ENCODE results near the gene POLR3F.
A peak's percentile ranks its signal among the peaks of the same experiment; 100 is the strongest.
"Not testable (repeated sequence)": the region's sequence is repeated elsewhere in the genome, so short reads cannot be mapped to it uniquely, and the experiment has no call there.

The POLR3F gene

DNA sequence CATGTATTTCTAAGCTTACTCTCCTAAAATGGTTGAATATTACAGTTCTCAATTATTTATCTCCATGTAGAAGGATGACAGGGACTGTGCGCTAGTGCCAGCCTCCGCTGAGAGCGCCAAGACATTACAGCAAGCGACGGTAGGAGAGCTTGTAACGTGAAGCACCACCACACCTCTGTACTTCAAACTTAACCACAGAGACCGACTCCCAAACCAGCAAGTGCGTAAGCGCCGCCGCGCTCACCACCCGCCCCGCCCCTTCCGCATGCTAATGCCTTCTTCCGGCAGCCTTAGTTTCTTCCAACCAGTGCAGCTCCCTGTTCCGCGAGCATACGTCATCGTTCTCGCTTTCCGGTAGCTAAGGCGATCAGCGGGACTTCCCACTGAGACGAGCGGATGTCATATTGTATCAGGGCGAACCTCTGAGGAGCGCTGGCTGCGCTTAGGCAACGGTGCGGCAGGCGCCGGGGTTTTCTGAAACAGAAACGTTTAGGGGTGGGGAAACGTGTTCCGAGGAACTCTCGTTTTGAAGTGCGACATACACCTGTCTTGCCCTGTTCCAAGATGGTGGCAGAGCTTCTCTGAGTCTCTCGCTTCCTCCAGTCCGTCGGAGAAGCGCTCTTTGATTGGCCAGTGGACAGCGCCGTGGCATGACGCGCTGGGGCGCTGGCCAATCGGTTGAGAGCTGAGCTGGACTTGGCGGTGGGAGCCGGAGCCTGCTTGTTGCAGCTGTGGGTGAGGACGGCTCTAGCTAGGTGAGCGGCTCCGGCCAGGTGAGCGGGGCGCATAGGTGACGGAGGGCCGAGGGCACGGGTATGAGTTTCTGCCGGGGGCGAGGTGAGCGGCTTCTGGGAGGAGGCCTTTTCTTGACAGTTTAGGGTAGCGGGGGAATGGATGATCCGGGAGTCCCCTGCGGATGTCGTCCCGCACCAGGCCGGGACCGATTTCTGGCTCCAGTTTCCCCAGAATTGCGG, 40.3 kb downstream of the POLR3F start, which contains the start of gene SEC23B:
TSS of gene SEC23B (plus strand) at position 723 of the 974 bp plus-strand sequence. CDS start 2,896 bp downstream, outside the sequence.
- Histone ChIP-seq H3K27me3 (ENCODE audit: control insufficient read depth in 1 of 2, insufficient read depth in 2 of 2, low read length in 2 of 2) (no peaks in the 10 kb centered on the region), H3K4me3 (ENCODE audit: low read depth in 1 of 2, low read length in 2 of 2) (peak within 1 kb of the TSS; percentile 81 to 94), H3K4me1 (ENCODE audit: insufficient read depth, low read length) (peaks cover 17% of the 10 kb centered on the region), H3K36me3 (ENCODE audit: insufficient read depth, low read length) (peaks cover 5% of the 10 kb centered on the region), H3K27ac (ENCODE audit: low read depth, low read length) (peak within 1 kb of the TSS; percentile 80), H3K9me3 (ENCODE audit: low read length) (no peaks in the 10 kb centered on the region), H3K9ac (ENCODE audit: low read length) (peak within 1 kb of the TSS; percentile 73)

DNA sequence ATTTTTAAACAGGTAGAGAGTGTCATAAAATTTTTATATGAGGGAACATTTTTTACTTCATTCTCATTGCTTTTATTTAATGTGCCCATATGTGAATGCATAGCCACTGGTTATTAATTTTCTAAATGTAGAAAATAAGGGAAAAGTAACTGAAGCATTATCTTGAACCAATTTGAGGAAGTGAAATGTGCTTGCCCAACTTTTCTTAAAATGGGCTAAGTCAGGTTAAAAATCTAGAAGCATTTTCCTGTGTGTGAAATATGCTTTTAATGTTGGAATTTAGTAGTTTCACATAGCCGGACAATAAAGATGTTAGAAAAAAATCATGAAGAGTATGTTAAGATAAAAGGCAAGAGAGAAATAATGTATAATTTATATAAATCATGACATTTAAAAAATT, 44.4 kb downstream of the POLR3F start:
- H3K36me3 ChIP-seq (ENCODE audit: insufficient read depth, low read length), result peaks cover 21% of the 10 kb centered on the region
- H3K27ac ChIP-seq (ENCODE audit: low read depth, low read length), result no peak overlapping the region

DNA sequence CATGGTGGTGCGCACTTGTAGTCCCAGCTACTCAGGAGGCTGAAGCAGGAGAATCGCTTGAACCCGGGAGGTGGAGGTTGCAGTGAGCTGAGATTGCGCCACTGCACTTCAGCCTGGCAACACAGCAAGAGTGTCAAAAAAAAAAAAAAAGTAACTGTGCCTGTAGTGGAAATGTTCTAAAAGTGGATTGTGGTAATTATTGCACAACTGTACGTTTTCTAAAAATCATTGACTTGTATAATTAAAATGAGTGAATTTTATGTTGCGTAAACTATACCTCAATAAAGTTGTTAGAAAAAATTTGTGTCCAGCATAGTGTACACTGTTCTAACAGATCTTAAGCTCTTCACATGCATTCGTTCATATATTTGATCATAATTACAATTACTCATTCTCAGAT, 46.0 kb downstream of the POLR3F start:
- peaks cover 10% of the 10 kb centered on the region for H3K4me1 ChIP-seq (ENCODE audit: insufficient read depth, low read length)
- no peak overlapping the region for H3K4me3 ChIP-seq (ENCODE audit: low read depth in 1 of 2, low read length in 2 of 2)
- no peaks in the 10 kb centered on the region for H3K9me3 ChIP-seq (ENCODE audit: low read length)
- H3K9ac ChIP-seq (ENCODE audit: low read length), result no peak overlapping the region
- H3K27me3 ChIP-seq (ENCODE audit: control insufficient read depth in 1 of 2, insufficient read depth in 2 of 2, low read length in 2 of 2), result no peaks in the 10 kb centered on the region
- H3K36me3 ChIP-seq (ENCODE audit: insufficient read depth, low read length), result peaks cover 21% of the 10 kb centered on the region
- no peak overlapping the region for H3K27ac ChIP-seq (ENCODE audit: low read depth, low read length)

More for the DNA sequence above, 44.4 kb downstream of the POLR3F start:
- no peaks in the 10 kb centered on the region for H3K27me3 ChIP-seq (ENCODE audit: control insufficient read depth in 1 of 2, insufficient read depth in 2 of 2, low read length in 2 of 2)
- peaks cover 17% of the 10 kb centered on the region for H3K4me1 ChIP-seq (ENCODE audit: insufficient read depth, low read length)
- no peak overlapping the region for H3K9ac ChIP-seq (ENCODE audit: low read length)
- no peaks in the 10 kb centered on the region for H3K9me3 ChIP-seq (ENCODE audit: low read length)
- no peak overlapping the region for H3K4me3 ChIP-seq (ENCODE audit: low read depth in 1 of 2, low read length in 2 of 2)

DNA sequence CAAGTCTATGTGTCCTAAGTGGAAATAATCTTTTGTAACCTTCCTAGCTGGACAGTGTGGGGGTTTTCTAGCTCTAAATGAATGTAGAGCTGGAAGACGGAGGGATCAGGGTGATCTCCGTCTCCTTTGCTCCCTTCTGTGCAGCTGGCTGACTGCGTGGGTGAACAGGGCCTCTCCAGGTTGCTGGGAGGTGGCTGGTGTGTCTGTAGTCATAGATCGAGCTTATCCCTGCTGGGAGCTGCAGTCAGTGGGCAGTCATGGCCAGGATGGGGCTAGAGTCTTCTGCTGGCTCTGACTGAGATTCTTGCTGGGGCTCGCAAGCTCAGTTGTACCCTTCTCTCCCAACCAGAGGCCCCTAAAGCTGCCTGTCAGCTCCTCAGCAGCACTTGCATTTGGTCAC, 46.9 kb downstream of the POLR3F start:
- Histone ChIP-seq H3K4me3 (ENCODE audit: low read depth in 1 of 2, low read length in 2 of 2) (no peak overlapping the region), H3K36me3 (ENCODE audit: insufficient read depth, low read length) (peaks cover 21% of the 10 kb centered on the region), H3K9ac (ENCODE audit: low read length) (no peak overlapping the region), H3K27ac (ENCODE audit: low read depth, low read length) (no peak overlapping the region), H3K9me3 (ENCODE audit: low read length) (no peaks in the 10 kb centered on the region), H3K27me3 (ENCODE audit: control insufficient read depth in 1 of 2, insufficient read depth in 2 of 2, low read length in 2 of 2) (no peaks in the 10 kb centered on the region), H3K4me1 (ENCODE audit: insufficient read depth, low read length) (peaks cover 2% of the 10 kb centered on the region)

DNA sequence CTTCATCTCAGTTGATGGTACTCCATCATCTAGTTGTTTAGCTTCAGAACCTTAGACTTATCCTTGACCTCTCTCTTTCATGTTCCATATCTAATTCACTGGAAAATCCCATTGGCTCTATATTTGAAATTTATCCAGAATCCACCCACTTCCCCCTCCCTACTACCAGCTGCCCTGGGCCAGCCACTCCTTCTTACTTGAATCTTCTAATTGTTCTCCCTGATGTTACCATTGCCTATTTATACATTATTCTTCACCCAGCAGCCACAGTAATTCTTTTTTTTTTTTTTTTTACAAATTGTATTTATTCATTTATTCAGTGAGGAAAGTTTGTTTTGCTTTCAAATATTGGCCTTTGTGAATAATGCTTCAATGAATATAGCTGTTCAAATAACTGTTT, 48.8 kb downstream of the POLR3F start:
- peaks cover 16% of the 10 kb centered on the region for H3K36me3 ChIP-seq (ENCODE audit: insufficient read depth, low read length)
- H3K27me3 ChIP-seq (ENCODE audit: control insufficient read depth in 1 of 2, insufficient read depth in 2 of 2, low read length in 2 of 2), result no peaks in the 10 kb centered on the region

DNA sequence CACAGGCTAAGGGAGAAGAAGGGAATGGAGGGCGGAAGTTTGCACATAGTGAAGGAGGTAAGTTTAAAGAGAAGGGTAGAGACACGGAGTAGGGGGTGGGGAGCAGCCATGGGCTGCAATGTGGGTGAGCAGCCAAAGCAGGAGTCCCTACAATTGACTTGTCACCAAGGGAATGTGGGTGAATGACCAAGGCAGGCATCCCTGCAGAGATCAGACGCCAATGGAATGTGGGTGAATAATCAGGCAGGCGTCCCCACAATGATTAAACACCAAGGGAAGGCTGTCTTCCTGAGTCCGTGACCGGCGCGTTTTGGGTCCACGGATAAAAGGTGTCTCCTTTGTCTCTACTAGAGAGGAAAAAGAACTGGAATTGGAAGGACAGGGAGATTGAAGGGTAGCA, 54.9 kb downstream of the POLR3F start:
- not testable (repeated sequence) for H3K27me3 ChIP-seq (ENCODE audit: control insufficient read depth in 1 of 2, insufficient read depth in 2 of 2, low read length in 2 of 2)

More for the DNA sequence above, 48.8 kb downstream of the POLR3F start:
- H3K4me3 ChIP-seq (ENCODE audit: low read depth in 1 of 2, low read length in 2 of 2), result no peak overlapping the region
- no peaks in the 10 kb centered on the region for H3K9me3 ChIP-seq (ENCODE audit: low read length)
- no peak overlapping the region for H3K9ac ChIP-seq (ENCODE audit: low read length)
- H3K27ac ChIP-seq (ENCODE audit: low read depth, low read length), result no peak overlapping the region
- no peaks in the 10 kb centered on the region for H3K4me1 ChIP-seq (ENCODE audit: insufficient read depth, low read length)

DNA sequence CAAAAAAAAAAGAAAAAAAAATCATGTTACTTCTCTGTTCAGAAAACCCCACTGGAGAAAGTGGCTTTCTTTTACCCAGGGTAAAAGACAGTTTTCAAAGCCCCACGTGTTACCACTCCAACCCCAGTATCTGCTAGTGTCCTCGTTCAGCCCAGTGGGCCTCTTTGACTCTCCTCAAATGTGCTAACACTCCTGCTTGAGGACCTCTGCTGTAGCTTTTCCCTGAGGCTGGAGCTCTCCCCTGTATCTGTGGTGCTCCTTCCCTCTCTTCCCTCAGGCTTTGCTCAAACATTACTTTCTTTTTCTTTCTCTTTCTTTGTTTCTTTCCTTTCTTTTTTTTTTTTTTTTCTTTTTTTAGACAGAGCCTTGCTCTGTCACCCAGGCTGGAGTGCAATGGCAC, 55.9 kb downstream of the POLR3F start:
- no peak overlapping the region for H3K9ac ChIP-seq (ENCODE audit: low read length)
- no peak overlapping the region for H3K4me3 ChIP-seq (ENCODE audit: low read depth in 1 of 2, low read length in 2 of 2)
- no peaks in the 10 kb centered on the region for H3K4me1 ChIP-seq (ENCODE audit: insufficient read depth, low read length)
- H3K36me3 ChIP-seq (ENCODE audit: insufficient read depth, low read length), result peaks cover 35% of the 10 kb centered on the region
- no peak overlapping the region for H3K27ac ChIP-seq (ENCODE audit: low read depth, low read length)
- no peaks in the 10 kb centered on the region for H3K9me3 ChIP-seq (ENCODE audit: low read length)
- no peaks in the 10 kb centered on the region for H3K27me3 ChIP-seq (ENCODE audit: control insufficient read depth in 1 of 2, insufficient read depth in 2 of 2, low read length in 2 of 2)

More for the DNA sequence above, 54.9 kb downstream of the POLR3F start:
- H3K27ac ChIP-seq (ENCODE audit: low read depth, low read length); H3K4me3 ChIP-seq (ENCODE audit: low read depth in 1 of 2, low read length in 2 of 2); H3K9me3 ChIP-seq (ENCODE audit: low read length); H3K4me1 ChIP-seq (ENCODE audit: insufficient read depth, low read length); H3K9ac ChIP-seq (ENCODE audit: low read length): not testable (repeated sequence)
- H3K36me3 ChIP-seq (ENCODE audit: insufficient read depth, low read length), result peaks cover 26% of the 10 kb centered on the region

DNA sequence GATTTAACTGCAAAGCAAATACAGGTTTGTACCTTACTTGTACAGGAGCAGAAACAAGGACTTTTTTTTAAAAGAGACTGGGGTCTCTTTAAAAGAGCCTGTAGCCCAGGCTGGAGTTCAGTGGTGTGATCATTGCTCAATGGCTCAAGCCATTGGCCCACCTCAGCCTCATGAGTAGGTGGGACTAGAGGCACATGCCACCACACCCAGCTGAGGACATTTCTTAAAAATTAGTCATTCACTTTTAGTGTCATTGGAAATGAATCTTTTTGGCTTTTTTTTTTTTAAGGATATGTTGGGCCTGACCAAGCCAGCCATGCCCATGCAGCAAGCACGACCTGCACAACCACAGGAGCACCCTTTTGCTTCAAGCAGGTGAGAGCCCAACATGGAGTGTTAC, 57.5 kb downstream of the POLR3F start:
- H3K27me3 ChIP-seq (ENCODE audit: control insufficient read depth in 1 of 2, insufficient read depth in 2 of 2, low read length in 2 of 2), result no peaks in the 10 kb centered on the region
- H3K4me3 ChIP-seq (ENCODE audit: low read depth in 1 of 2, low read length in 2 of 2), result no peak overlapping the region
- H3K36me3 ChIP-seq (ENCODE audit: insufficient read depth, low read length), result peaks cover 45% of the 10 kb centered on the region
- no peak overlapping the region for H3K27ac ChIP-seq (ENCODE audit: low read depth, low read length)
- H3K9ac ChIP-seq (ENCODE audit: low read length), result no peak overlapping the region
- no peaks in the 10 kb centered on the region for H3K9me3 ChIP-seq (ENCODE audit: low read length)
- no peaks in the 10 kb centered on the region for H3K4me1 ChIP-seq (ENCODE audit: insufficient read depth, low read length)

DNA sequence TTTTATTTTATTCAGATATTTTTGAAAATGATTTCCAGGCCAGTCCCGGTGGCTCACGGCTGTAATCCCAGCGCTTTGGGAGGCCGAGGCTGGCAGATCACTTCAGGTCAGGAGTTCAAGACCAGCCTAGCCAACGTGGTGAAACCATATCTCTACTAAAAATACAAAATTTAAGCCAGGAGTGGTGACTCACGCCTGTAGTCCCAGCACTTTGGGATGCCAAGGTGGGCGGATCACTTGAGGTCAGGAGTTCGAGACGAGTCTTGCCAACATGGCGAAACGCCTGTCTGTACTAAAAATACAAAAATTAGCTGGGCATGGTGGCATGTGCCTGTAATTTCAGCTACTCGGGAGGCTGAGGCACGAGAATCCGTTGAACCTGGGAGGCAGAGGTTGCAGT, 59.6 kb downstream of the POLR3F start:
- not testable (repeated sequence) for H3K4me3 ChIP-seq (ENCODE audit: low read depth in 1 of 2, low read length in 2 of 2); H3K9ac ChIP-seq (ENCODE audit: low read length); H3K4me1 ChIP-seq (ENCODE audit: insufficient read depth, low read length); H3K27ac ChIP-seq (ENCODE audit: low read depth, low read length); H3K9me3 ChIP-seq (ENCODE audit: low read length); H3K27me3 ChIP-seq (ENCODE audit: control insufficient read depth in 1 of 2, insufficient read depth in 2 of 2, low read length in 2 of 2)
- peaks cover 59% of the 10 kb centered on the region for H3K36me3 ChIP-seq (ENCODE audit: insufficient read depth, low read length)

DNA sequence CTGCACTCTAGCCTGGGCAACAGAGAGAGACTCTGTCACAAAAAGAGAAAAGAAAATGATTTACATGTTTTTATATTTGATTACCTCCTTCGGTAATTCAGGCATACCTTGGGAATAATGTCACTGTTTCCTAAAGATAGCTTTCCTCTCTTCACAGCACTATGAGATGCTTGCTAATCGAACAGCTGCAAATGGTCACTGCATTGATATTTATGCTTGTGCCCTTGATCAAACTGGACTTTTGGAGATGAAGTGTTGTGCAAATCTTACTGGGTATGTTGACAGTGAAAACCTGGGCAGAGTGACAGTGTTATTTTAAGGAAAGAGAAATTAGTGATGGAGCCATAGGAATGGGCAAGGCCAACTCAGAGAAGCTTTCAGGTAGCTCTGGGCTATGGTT, 60.1 kb downstream of the POLR3F start:
- Histone ChIP-seq H3K4me1 (ENCODE audit: insufficient read depth, low read length) (no peaks in the 10 kb centered on the region), H3K27ac (ENCODE audit: low read depth, low read length) (no peak overlapping the region), H3K9me3 (ENCODE audit: low read length) (no peaks in the 10 kb centered on the region), H3K27me3 (ENCODE audit: control insufficient read depth in 1 of 2, insufficient read depth in 2 of 2, low read length in 2 of 2) (no peaks in the 10 kb centered on the region), H3K36me3 (ENCODE audit: insufficient read depth, low read length) (peaks cover 65% of the 10 kb centered on the region), H3K4me3 (ENCODE audit: low read depth in 1 of 2, low read length in 2 of 2) (no peak overlapping the region), H3K9ac (ENCODE audit: low read length) (no peak overlapping the region)

DNA sequence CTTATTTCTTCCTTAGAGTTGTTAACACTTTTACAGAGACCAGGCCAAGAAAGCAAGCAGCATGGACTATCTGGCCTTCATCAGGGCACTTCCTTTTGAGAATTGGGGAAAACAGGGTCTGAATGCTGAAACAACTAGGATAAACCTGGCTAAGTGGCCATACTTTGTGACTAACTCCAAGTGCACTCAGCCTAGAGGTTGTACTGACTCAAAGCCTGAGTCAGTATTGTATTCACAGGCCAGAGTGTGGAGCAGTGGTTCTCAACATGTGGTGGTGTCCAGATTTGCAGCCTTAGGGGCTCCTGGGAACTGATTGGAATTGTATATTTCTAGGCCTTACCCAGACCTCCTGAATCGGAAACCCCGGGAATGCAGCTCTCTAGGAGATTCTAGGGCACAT, 60.6 kb downstream of the POLR3F start:
- H3K36me3 ChIP-seq (ENCODE audit: insufficient read depth, low read length), result peaks cover 70% of the 10 kb centered on the region

DNA sequence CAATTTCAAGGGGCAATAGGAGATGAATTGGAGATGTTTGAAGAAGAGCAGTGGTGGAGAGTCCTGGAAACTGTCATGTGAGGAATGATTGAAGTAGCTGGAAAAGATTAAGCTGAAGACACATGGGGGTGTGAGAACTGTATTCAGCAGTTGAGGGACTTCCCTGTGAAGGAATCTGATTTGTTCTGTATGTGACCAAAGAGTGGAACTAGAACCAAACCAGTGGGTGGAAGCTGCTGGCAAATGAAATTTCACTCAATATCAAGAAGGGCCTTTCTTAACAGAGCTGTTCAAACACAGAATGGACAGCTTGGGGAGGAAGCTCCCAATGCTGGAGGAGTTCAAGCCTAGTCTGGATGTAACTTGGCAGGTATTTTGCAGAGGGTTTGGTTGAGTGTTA, 61.9 kb downstream of the POLR3F start:
- Histone ChIP-seq H3K4me3 (ENCODE audit: low read depth in 1 of 2, low read length in 2 of 2) (no peak overlapping the region), H3K27ac (ENCODE audit: low read depth, low read length) (no peak overlapping the region), H3K27me3 (ENCODE audit: control insufficient read depth in 1 of 2, insufficient read depth in 2 of 2, low read length in 2 of 2) (no peaks in the 10 kb centered on the region), H3K9me3 (ENCODE audit: low read length) (no peaks in the 10 kb centered on the region), H3K36me3 (ENCODE audit: insufficient read depth, low read length) (peaks cover 76% of the 10 kb centered on the region), H3K4me1 (ENCODE audit: insufficient read depth, low read length) (no peaks in the 10 kb centered on the region), H3K9ac (ENCODE audit: low read length) (no peak overlapping the region)

More for the DNA sequence above, 60.6 kb downstream of the POLR3F start:
- Histone ChIP-seq H3K4me3 (ENCODE audit: low read depth in 1 of 2, low read length in 2 of 2) (no peak overlapping the region), H3K9me3 (ENCODE audit: low read length) (no peaks in the 10 kb centered on the region), H3K9ac (ENCODE audit: low read length) (no peak overlapping the region), H3K27ac (ENCODE audit: low read depth, low read length) (no peak overlapping the region), H3K27me3 (ENCODE audit: control insufficient read depth in 1 of 2, insufficient read depth in 2 of 2, low read length in 2 of 2) (no peaks in the 10 kb centered on the region), H3K4me1 (ENCODE audit: insufficient read depth, low read length) (no peaks in the 10 kb centered on the region)

Measured in muscle layer of colon (tissue), 2 donors.